IPS DF 4.7 (cell line): ENCODE measurements around the gene CCL22.
"Not testable (repeated sequence)": the region's sequence is repeated elsewhere in the genome, so short reads cannot be mapped to it uniquely, and the experiment has no call there.

Source experiments
- DNase-seq: peaks from one replicate; pipeline ENCODE4 v3.0.0-alpha.2; 2013; ENCODE audit warnings: low spot score; ENCODE audit errors: extremely low read depth

The CCL22 gene

GRCh38 chr16:57394444-57394843 is 35.9 kb downstream of the CCL22 start:
- DNase-seq, result no peak

- no peak for DNase-seq
Observed at GRCh38 chr16:57395026-57395425, 36.4 kb downstream of the CCL22 start.

- no peak for DNase-seq
Observed at GRCh38 chr16:57396786-57397185, 38.2 kb downstream of the CCL22 start.

GRCh38 chr16:57397493-57397892 is 38.9 kb downstream of the CCL22 start:
- not testable (repeated sequence) for DNase-seq

GRCh38 chr16:57401943-57402640 is 43.5 kb downstream of the CCL22 start:
- no peak for DNase-seq

GRCh38 chr16:57403965-57404817 is 45.6 kb downstream of the CCL22 start, which contains the start of gene CCL17:
TSS of gene CCL17 (plus strand) at chr16:57404767. CDS start at chr16:57413933, 9,166 bp downstream.
- no peak for DNase-seq

GRCh38 chr16:57405097-57405496 is 46.5 kb downstream of the CCL22 start:
- no peak for DNase-seq

GRCh38 chr16:57406881-57407280 is 48.3 kb downstream of the CCL22 start:
- no peak for DNase-seq

GRCh38 chr16:57407521-57408353 is 49.2 kb downstream of the CCL22 start:
- DNase-seq, result no peak

- no peak for DNase-seq
Observed at GRCh38 chr16:57409065-57409464, 50.5 kb downstream of the CCL22 start.

GRCh38 chr16:57409870-57410587 is 51.4 kb downstream of the CCL22 start:
- DNase-seq, result no peak

GRCh38 chr16:57411362-57411976 is 52.9 kb downstream of the CCL22 start:
- DNase-seq, result no peak

- DNase-seq, result no peak
Observed at GRCh38 chr16:57412584-57412983, 54.0 kb downstream of the CCL22 start.

GRCh38 chr16:57413301-57413730 is 54.7 kb downstream of the CCL22 start:
- DNase-seq, result no peak

- DNase-seq, result no peak
Observed at GRCh38 chr16:57413733-57414132, 55.1 kb downstream of the CCL22 start.
